ENCODE data around the gene TOMM70.

TOMM70 gene

DNA sequence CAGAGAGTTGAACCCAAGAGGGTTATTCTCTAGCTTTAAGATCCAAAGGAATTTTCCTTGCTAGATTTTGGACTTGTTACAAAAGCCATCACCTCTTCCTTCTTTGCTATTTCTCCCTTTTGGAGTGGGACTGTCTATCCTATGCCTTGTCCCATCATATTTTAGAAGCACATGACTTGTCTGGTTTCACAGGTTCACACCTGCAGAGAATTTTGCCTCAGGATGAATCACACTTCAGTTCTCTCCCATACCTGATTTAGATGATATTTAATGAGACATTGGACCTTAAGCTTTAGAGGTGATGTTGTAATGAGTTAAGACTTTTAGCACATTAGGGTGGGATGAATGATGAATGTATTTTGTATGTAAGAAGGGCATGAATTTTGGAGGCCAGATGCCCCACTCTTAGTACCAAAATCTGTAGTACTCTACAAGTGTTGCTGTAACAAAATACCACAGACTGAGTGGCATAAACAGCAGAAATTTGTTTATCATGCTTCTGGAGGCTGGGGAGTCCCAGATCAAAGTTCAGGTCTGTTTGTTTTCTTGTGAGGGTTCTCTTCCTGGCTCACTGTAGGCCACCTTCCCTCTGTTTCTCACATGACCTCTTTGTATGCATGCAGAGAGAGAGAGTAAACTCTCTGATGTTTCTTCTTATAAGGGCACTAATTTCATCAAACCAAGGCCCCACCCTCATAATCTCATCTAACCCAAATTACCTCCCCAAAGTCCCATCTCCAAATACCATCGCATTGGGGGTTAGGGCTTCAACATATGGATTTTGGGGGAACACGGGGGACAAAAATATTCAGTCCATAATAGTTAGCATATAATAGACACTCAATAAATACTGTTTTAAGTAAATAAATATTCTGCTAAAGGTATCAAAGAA lies 10.4 kb upstream of the TOMM70 start:
- DNase-seq, result no peak

DNA sequence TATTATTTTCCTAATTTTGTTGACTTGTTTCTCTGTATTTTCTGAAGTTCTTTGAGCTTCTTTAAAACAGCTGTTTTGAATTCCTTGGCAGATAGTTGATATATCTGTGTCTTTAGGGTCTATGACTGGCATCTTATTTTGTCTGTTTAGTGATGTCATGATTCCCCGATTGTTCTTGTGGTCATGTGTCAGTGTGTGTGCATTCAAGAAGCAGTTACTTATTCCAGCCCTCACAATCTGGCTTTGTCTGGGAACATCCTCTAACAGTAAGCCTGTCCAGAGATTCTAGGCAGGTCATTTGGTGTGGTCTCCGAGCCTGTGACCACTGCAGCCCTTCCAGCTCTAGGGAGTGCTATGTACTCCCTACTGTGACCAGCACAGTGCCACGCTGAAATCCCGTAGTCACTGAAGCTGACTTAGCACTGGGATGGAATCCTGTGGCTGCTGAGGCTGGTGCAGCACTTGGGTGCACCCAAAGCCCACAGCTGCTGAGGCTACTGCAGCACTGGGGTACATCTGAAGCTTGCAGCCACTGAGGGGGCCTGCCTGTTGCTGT lies 7.2 kb upstream of the TOMM70 start:
- no peak for DNase-seq

DNA sequence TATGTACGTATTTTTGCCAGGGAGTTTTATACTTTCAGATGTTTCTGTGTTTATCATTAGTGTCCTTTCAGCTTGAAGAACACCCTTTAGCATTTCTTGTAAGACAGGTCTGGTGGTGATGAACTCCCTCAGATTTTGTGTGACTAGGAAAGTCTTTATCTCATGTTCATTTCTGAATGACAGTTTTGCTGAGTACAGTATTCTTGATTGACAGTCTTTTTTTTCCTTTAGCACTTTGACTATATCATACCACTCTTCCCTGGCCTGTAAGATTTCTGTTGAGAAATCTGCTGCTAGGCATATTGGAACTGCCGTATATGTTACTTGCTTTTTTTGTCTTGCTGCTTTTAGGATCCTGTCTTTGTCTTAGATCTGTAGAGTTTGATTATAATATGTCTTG lies 6.3 kb upstream of the TOMM70 start:
- DNase-seq, result no peak

DNA sequence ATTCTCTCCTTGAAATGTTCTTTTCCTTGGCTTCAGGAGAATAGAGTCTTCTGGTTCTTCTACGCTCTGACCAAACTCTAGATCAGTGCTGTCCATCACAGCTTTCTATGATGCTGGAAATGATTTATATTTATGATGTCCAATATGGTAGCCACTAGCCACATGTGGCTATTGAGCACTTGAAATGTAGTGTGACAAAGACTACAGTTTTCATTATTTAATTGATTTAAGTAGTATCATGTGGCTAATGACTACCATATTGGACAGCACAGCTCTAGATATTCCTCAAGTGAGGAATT lies 3.3 kb upstream of the TOMM70 start:
- no peak for DNase-seq

DNA sequence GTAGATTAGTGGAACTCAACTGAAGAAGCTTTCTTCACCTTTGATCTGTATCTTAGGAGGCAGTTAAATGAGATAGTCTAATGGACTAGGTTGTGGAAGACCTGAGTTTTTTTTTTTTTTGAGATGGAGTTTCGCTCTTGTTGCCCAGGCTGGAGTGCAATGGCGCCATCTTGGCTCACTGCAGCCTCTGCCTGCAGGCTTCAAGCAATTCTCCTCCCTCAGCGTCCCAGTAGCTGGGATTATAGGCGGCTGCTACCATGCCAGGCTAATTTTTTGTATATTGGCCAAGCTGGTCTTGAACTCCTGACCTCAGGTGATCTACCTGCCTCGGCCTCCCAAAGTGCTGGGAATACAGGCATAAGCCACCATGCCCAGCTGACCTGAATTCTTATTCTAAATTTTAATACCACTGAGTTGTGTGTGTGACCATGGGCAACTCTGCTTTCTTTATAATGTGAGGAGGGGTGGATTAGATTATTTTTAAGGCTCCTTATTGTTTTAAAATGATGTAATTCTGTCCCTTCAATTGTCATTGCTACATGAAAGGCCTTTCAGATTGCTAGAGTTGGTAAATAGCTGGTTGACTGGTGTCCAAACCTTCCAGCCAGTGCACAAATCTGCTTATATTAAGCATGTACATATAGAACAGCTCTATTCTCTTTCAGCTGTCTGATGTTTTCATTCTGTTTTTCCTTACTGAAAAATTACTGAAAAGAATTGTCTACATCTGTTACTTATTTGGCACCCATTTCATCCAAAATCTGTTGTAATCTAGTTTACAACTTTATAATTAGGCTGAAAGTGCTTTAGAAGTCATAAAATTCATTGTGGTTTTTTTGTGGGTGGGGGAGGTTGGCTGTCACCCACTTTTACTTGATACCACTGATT lies 2.7 kb upstream of the TOMM70 start:
- DNase-seq, result no peak

DNA sequence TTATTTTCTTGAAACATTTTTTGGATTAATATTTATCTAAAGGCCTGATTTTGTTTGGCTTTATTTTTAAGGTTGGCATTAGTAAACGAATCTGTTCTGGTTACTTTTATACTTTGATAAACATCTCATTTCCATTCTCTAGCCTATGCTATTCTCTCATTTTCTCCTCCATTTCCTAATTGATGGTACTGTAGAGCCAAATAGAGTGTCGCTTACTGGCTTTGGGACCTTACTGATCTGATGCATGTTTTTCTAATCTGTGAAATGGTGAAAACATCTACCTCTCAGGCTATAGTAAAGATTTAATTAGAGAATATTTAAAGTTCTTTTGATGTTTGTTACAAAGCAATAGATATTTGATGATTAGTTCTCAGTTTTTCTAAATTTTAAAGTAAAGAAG lies 2.0 kb upstream of the TOMM70 start:
- DNase-seq, result no peak

DNA sequence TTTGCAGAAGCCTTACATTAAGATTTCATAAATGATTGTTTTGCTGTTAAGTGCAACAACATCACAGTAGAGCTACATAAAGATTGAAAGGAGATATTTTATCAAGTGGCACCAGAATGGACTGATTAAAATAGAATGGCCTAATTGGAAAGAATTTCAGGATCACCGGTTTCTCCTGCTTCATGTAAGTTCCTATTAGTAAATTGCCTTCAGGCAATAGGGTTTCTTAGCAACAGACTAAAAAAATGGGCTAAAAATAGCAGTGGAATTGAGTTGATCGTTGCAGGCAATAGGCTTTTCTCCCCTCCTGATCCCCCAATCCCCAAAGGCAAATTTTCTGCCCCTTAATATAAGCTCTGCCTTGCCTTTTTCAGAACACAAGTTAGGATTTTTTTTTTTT lies 1.4 kb upstream of the TOMM70 start:
- DNase-seq, result no peak

DNA sequence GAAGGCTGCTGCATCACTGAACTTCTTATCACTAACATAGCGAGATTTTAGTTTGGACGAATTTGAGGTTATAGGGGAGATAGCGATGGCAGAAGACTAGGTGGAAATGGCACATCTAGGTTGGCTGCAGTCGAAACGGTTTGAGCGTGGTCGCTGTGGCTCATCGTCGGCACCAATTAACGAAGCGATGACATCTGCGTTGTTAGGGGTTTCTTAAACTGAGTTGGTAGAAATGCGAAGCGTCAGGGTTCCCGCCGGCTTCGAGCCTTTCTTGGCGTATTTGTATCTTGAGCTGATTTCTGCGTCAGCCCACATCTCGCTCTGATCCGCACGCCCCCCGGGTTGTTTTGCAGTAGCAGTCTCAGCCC lies 769 bp upstream of the TOMM70 start:
- DNase-seq, result no peak

DNA sequence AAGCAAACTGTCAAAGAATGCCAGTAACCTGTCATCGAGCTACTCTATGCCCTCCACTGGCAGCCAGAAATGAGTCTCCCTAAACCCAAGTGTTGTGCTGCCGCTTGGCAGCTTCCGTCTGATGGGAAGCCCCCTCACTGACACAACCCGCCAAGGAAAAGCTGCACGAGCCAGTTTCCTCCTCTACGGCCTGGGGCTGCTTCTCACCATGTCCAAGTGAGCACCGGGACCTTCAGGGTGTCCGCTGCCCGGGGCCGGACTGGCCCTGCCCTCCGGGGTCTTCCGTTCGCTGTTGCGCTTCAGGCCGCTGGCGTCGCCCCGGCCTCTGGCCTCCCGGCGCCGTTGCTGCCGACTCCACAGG lies 490 bp downstream of the TOMM70 start:
- no peak for DNase-seq

DNA sequence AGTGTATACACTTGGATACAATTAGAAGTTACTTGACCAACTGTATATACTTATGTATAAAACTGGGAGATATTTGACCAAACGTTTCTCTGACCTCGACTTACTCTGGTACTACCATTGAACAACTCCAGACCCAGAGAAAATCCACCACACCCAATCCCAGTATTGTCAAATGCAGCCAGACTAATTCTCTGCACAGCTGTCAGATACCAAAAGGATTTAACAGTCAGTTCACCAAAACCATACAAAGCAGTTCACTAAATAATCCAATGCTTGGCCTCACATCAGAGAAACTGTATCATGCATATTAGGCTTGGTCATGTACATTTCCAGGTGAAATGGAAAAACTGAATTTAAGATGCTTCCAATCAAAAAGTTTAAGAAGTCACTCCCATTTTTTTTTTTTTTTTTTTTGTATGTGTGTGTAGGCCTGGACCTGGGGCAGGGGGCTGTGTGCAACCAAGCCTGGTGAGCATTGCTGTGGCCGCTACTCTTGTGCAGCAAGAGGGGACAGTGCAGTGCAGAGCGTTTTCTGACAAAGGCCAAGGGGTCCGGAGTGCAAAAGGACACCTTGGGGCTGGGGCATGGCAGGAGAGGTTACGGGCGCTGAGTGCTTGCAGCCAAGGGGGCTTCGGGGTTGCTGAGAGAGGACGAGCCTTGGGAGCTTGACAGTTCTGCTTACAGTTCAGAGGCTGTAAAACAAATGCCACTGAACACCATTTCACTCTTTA lies 1.4 kb downstream of the TOMM70 start:
- no peak for DNase-seq

DNA sequence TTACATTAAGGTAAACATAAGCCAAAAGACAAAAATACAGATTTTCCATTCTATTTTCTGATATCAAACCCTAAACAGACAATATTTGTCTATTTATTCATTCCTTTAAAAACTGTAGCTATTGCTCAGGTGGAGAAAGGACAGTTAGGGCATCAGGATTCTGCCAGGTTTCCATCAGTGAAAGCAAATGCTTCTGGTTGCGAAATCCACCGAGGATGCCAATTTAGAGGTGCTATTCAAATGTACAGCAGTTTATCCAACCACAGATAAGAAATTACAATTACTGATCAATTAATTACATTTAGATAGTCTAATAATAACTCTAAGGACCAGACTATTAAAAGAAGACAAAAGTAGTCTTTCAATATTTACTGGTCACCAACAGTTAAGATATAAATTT lies 3.9 kb downstream of the TOMM70 start:
- DNase-seq, result no peak

DNA sequence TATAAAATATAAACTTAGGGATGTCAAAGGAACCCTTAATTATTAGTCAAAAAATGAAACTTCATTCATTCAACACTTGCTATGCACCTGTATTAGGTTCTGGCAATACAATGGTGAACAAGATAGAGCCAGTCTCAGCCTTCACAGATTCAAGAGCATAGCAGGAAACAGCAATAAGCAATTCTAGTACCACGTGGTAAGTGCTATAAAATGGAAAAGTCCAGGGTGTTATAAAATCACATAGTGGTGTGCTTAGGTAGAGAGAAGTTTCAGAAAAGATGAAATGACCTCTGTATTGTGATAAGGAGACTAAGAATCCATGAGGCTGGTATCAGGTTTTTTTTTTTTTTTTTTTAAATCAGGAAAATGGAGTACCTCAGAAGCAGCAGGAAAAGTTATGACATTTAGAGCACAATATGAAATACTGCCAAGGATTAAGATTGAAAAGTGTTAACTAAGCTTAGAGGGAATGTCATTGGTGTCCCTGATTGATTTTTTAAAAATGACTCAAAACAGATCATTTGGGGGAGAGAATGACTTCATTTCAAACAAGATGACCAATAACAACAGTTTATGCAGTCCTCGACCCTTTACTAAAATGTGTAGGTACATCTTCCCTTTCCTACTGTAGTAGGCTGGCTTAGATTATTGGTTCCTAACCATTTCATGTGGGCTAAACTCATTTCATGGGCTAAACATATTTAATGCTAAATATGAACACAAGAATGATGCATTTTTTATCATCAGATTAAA lies 5.0 kb downstream of the TOMM70 start:
- no peak for DNase-seq

DNA sequence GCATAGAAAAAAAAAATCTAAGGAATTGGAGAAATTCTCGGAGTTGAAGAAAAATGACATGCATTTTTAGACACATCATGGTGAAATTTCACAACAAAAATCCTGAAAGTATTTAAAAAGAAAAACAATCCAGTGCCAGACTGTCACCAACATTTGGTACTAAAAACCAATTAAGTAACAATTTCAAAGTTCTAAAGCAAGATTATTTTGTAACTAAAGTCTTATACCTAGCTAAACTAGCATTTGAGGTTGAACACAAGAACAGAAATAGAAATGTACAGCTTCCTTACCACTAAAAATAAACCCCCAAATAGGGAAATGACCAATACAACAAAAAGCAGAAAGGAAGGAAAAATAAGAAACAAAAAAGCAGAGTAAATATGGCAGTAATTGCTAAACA lies 11.9 kb downstream of the TOMM70 start:
- no peak for DNase-seq

DNA sequence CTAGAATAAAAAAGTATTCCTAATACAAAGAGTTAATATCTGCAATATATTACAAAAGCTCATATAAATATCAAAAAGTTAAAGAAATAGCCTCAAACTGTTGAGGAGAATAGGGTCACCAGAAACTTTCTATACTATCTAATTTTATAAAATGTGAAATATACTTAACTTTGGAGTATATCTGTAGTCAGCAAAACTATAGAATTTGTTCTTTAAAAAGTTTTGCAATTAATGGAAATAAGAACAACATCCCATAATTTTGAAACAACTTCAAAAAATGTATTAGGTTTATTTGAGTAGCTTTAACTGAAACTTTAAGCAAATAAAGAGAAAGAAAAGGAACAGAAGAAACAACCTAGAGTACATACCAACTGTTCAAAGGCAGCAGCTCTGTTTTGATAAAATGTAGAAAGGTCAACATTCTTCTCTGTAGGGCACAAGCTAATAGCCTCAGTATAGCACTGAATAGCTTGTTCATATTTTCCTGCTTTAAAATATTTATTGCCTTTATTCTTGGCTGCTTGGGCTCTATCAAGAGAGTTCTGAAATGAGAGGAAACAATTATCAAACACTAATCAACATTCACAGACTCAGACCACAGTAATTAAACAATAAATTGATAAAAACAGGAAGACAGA lies 14.3 kb downstream of the TOMM70 start:
- no peak for DNase-seq

DNA sequence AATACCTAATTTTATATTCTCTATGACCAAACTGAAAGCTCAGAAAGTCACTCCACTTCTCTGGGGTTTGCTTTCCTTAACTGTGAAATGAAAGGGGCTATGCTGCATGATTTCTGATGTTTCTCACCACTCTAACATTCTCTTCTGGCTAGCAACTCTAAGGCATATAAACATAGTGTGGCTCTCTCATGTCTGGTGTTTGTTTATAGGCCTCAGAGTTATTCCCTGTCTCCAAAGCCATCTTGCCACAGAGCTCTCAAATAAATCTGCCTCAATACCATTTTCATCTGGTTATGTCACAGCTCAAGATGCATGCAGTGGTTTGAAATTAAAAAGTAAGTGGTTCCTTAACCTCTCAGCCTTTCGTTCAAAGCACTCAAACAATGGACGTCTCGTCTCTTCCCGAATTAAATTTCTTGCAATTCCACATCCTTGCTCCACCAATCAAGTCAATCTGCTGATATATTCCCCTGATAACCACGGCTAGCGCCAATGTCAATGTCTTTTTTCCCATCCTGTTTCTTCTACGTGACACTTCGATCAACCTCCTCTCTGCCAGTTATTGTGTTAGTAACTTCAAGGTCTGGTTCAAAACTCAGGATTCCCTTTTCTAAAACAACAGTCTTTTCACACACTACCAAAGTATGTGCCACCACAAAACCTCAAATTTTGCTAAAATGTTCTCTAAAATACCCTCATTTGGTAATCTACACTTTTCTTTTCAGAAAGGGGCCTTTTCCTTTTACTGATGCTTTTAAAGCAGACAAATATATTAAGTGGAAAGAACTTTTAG lies 16.0 kb downstream of the TOMM70 start:
- no peak for DNase-seq

DNA sequence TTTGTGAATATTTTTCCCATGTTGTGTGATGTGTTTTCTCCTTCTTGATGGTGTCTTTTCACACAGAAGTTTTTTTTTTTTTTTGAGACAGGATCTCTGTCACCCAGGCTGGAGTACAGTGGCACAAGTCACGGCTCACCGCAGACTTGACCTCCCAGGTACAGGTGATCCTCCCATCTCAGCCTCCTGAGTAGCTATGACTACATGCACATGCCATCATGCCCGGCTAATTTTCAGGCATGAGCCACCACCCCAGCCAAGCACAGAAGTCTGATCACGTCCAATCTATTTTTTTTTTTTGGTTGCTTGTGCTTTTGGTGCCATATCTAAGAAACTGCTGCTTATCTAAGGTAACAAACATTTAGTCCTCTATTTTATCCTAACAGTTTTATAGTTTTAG lies 24.6 kb downstream of the TOMM70 start:
- DNase-seq, result no peak

DNA sequence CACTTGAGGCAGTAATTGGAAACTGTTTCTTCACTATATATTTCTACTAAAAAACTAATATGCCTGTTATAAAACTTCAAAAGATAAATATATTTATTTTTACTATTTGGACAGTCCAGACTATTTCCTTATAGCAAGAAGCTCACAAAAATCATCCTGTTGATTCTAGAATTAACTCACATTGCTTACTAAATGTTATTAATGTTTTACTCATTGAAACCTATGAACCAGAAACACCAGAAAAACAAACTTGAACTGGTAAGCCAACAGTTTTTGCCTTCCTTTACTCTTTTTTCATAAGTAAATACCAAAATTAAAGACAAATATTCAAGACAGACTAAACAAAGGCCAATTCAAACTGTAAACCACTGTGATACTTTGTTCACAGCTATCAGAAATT lies 26.4 kb downstream of the TOMM70 start:
- DNase-seq, result no peak

DNA sequence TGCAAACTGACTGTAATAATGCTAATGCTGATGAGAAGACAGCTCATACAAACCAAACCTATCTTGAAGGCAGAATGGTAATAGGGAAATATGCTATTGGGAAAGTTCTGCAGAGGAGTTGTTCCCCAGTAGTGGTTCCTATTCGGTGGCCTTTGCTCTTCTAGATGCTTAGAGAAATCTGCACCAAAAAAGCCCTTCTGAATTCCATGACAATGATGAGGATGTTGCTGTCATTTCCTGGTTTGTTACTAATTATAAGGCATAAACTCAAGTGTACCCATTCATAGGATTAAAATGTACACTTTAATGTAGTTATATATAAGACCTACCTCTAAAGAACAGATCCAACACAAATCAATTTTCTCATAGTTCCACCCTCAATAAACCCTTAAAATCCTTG lies 30.1 kb downstream of the TOMM70 start:
- no peak for DNase-seq

DNA sequence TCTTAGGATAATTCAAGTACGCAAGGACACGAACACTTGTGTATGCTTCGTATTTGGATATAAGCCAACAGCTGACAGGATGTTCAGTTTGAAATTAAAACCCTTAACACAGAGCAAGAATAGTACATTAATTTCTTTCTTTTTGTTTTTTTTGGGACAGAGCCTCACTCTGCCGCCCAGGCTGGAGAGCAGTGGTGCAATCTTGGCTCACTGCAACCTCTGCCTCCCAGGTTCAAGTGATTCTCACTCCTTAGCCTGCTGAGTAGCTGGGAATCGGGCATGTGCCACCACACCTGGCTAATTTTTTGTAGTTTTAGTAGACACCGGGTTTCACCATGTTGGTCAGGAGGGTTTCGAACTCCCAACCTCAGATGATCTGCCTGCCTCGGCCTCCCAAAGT lies 32.4 kb downstream of the TOMM70 start:
- no peak for DNase-seq

DNA sequence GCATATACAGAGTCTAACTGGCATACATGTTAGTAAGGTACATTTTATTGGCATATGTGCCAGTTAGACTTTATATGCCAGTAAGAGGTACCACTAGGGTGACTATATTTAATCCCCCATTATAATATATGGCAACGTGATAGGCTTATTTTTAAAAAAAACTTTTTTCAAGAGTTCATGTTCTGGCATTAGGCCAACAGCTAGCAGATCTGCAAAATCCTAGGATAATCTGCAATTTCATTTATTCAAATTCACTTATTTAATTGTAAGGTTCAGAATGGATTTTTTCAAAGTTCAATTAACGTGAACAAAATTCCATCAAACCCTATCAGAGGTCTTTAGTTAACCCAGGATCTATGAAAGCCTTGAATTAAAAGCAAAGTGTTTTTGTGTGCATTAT lies 34.5 kb downstream of the TOMM70 start:
- no peak for DNase-seq

DNA sequence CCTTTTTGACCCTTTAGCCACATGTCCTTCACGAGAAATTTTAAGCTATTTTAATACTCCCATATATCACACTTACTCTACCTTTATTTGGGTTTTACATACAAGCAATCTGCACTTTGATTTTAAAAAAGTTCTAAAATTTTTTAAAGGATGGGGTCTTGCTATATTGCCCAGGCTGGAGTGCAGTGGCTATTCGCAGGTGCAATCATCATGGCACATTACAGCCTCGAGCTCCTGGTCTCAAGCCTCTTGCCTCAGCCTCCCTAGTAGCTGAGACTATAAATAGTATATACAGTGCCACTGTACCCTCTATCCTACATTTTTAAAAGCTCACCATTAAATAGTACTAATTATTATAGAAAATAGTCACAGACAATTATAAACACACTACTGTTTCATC lies 36.5 kb downstream of the TOMM70 start:
- DNase-seq, result no peak

All from cerebellar nuclear complex (tissue), 1 donor.